Thoracic aorta (tissue), 2 donors: ENCODE measurements around the gene ALK. TPM values are rescaled to one million over a fixed set of nuclear protein-coding genes. Genes with fewer than 3 reads are reported as not detected.

Experiments
- ATAC-seq: fragments of 150-250 bp; one replicate; pipeline ENCODE4 v1.8.0; 2017; ENCODE audit warnings: low read depth; ENCODE audit not compliant: insufficient number of reproducible peaks, low FRiP score
- DNase-seq: peaks from one replicate; pipeline ENCODE4 v3.0.0-alpha.2; 2020; ENCODE audit warnings: low spot score
- H3K27ac ChIP-seq, 2 donors: fragments of 200-600 bp; sonication (generic); 1 replicate in 1 of 2; 2 replicates in 1 of 2; pipeline ENCODE4 v1.5.1; 2016; ENCODE audit warnings: mild to moderate bottlenecking in 2 of 2, moderate library complexity in 2 of 2
- H3K27me3 ChIP-seq: fragments of 200-600 bp; sonication (generic); replicated peaks from 2 replicates; pipeline ENCODE4 v1.6.0; 2016; ENCODE audit warnings: mild to moderate bottlenecking; ENCODE audit not compliant: insufficient read depth
- H3K36me3 ChIP-seq: fragments of 200-600 bp; sonication (generic); one replicate; pipeline ENCODE4 v1.5.1; 2016
- H3K4me1 ChIP-seq, 2 donors: fragments of 200-600 bp; sonication (generic); 1 replicate in 1 of 2; 2 replicates in 1 of 2; pipeline versions ENCODE4 v1.5.1 to v1.6.0; 2016; ENCODE audit warnings: low read depth in 2 of 2, mild to moderate bottlenecking in 1 of 2; ENCODE audit not compliant: control insufficient read depth in 1 of 2
- H3K4me3 ChIP-seq: fragments of 200-600 bp; sonication (generic); 2 replicates; pipeline ENCODE4 v1.5.1; 2016; ENCODE audit warnings: mild to moderate bottlenecking
- H3K9me3 ChIP-seq: fragments of 200-600 bp; sonication (generic); 2 replicates; pipeline ENCODE4 v1.5.1; 2016
- CTCF ChIP-seq: fragments of 200-600 bp; sonication (generic); IDR thresholded peaks from one replicate; pipeline ENCODE4 v1.5.1; 2019; ENCODE audit warnings: antibody characterized with exemption
- total RNA-seq, 2 donors: library from RNA; depleted of rRNA; stranded (reverse); fragments of >200 nt; gene quantifications; one replicate each; pipeline versions ENCODE4 v1.1.0 to v1.2.3, GENCODE V29; 2016

Gene ALK
- total RNA-seq, 2 donors from 2014 or later: 2.0 TPM; not detected in 1

- no peaks in the 10 kb centered on the region for H3K4me1 ChIP-seq
- no peaks in the 10 kb centered on the region for H3K27me3 ChIP-seq
- DNase-seq: no peak
- no peaks in the 10 kb centered on the region for H3K36me3 ChIP-seq
- no peak overlapping the region for H3K4me3 ChIP-seq
- no peak for ATAC-seq
- no peaks in the 10 kb centered on the region for H3K9me3 ChIP-seq
- no peak for TF ChIP-seq CTCF
- H3K27ac ChIP-seq: no peak overlapping the region
These were observed 440.1 kb downstream of the ALK start for GRCh38 chr2:29481313-29481712.

DNA sequence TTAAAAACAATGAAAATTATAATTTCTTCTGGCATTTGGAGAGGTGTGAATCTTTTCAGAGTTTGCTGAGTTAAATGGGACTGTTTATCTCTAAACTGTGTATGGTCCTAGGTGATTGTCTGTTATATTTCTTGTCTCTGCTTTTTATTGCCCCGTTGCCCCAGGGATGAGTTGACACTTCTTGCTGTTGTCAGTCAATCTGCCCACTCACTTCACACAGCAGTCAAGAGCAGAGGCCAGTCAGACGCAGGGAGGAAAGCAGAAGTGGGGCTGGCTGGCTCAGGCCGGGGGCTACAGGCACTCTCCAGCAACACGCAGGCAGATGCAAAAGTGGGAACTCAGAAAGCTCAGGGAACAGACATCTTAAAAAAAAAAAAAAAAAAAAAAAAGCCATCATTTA is 441.0 kb downstream of the ALK start:
- Histone ChIP-seq H3K27ac (no peak overlapping the region), H3K9me3 (no peaks in the 10 kb centered on the region), H3K4me3 (no peak overlapping the region), H3K36me3 (no peaks in the 10 kb centered on the region), H3K27me3 (no peaks in the 10 kb centered on the region), H3K4me1 (no peaks in the 10 kb centered on the region)
- DNase-seq: no peak
- ATAC-seq: no peak
- TF ChIP-seq CTCF: no peak

GRCh38 chr2:29479401-29479800 is 442.0 kb downstream of the ALK start:
- no peak for ATAC-seq
- no peak for TF ChIP-seq CTCF
- no peak overlapping the region for H3K27ac ChIP-seq
- DNase-seq: no peak
- no peaks in the 10 kb centered on the region for H3K27me3 ChIP-seq
- no peak overlapping the region for H3K4me3 ChIP-seq
- H3K36me3 ChIP-seq: no peaks in the 10 kb centered on the region
- H3K4me1 ChIP-seq: no peaks in the 10 kb centered on the region
- H3K9me3 ChIP-seq: no peaks in the 10 kb centered on the region

GRCh38 chr2:29478641-29479040 is 442.7 kb downstream of the ALK start:
- DNase-seq (no peak), ATAC-seq (no peak)
- Histone ChIP-seq H3K27me3 (no peaks in the 10 kb centered on the region), H3K36me3 (no peaks in the 10 kb centered on the region), H3K4me3 (no peak overlapping the region), H3K4me1 (no peaks in the 10 kb centered on the region), H3K9me3 (no peaks in the 10 kb centered on the region), H3K27ac (no peak overlapping the region)
- no peak for TF ChIP-seq CTCF

DNA sequence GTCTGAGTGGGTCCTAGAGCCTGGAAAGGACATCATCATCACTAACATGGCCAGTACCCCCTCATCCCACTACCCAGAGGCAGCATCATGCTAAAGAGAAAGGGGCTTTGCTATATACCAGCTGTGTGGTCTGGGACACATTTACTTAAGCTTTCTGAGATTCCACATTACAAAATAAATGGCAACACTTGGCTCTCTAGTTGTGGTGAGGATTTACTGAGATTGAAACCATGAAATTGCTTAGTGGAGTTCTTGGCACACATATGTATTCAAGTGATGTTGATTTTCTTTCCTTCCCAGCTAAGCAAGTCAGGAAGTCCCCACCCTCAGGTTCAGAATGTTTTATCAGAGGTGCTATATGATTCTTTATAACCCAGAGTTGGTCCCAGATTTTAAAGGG is 444.2 kb downstream of the ALK start:
- no peak for TF ChIP-seq CTCF
- H3K4me3 ChIP-seq: no peak overlapping the region
- H3K27me3 ChIP-seq: no peaks in the 10 kb centered on the region
- no peaks in the 10 kb centered on the region for H3K36me3 ChIP-seq
- ATAC-seq: no peak
- no peak overlapping the region for H3K27ac ChIP-seq
- no peaks in the 10 kb centered on the region for H3K9me3 ChIP-seq
- H3K4me1 ChIP-seq: no peaks in the 10 kb centered on the region
- DNase-seq: no peak
